Measurements from ENCODE around the gene MYOT. TPM values are rescaled to one million over a fixed set of nuclear protein-coding genes. Genes with fewer than 3 reads are reported as not detected.
"Not testable (repeated sequence)": the region's sequence is repeated elsewhere in the genome, so short reads cannot be mapped to it uniquely, and the experiment has no call there.

Gene MYOT
- polyA plus RNA-seq, 3 donors from 2014 or later = 0.59 TPM; not detected in 2

DNA sequence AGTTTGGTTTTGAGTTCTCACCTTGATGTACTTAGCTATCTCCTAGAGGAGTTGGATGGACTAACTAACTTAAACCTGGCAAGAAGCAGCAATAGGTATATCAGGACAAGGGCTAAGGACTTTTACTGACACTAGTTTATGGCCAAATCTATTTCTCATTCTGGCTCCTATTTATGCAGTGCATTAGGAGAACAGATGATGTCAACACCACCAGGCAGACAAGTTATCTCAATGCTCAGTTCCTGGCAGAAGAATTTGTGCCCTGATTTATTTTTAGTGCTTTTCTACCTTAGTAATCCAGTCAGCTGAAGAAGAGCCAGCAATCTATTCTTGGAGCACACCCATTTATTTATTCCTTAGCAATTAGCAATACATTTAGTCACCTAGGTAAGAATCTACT, 30.7 kb upstream of the MYOT start:
- H3K4me1 Mint-ChIP-seq = no peaks in the 10 kb centered on the region
- H3K27ac Mint-ChIP-seq = no peak overlapping the region
- no peaks in the 10 kb centered on the region for H3K27me3 Mint-ChIP-seq (ENCODE audit: low read depth in 3 of 3)
- no peak for DNase-seq
- no peaks in the 10 kb centered on the region for H3K9me3 Mint-ChIP-seq
- H3K36me3 Mint-ChIP-seq = peaks cover 0 to 4% (median 0%) of the 10 kb centered on the region in 3 donors
- H3K4me3 Mint-ChIP-seq = no peak overlapping the region

- Mint-ChIP-seq H3K9me3 (no peaks in the 10 kb centered on the region), H3K27ac (no peak overlapping the region), H3K36me3 (peaks cover 0 to 4% (median 0%) of the 10 kb centered on the region in 3 donors), H3K4me1 (no peaks in the 10 kb centered on the region), H3K27me3 (ENCODE audit: low read depth in 3 of 3) (no peaks in the 10 kb centered on the region), H3K4me3 (no peak overlapping the region)
- DNase-seq = no peak
These were observed 29.9 kb upstream of the MYOT start for GRCh38 chr5:137837491-137838394.

GRCh38 chr5:137838976-137839375, 28.7 kb upstream of the MYOT start:
- H3K27me3 Mint-ChIP-seq (ENCODE audit: low read depth in 3 of 3) = no peaks in the 10 kb centered on the region
- no peak overlapping the region for H3K4me3 Mint-ChIP-seq
- peaks cover 0 to 4% (median 0%) of the 10 kb centered on the region in 3 donors for H3K36me3 Mint-ChIP-seq
- H3K27ac Mint-ChIP-seq = no peak overlapping the region
- DNase-seq = no peak
- no peaks in the 10 kb centered on the region for H3K9me3 Mint-ChIP-seq
- no peaks in the 10 kb centered on the region for H3K4me1 Mint-ChIP-seq

GRCh38 chr5:137842296-137842695, 25.4 kb upstream of the MYOT start:
- H3K36me3 Mint-ChIP-seq = peaks cover 9 to 17% (median 16%) of the 10 kb centered on the region in 3 donors
- no peaks in the 10 kb centered on the region for H3K27me3 Mint-ChIP-seq (ENCODE audit: low read depth in 3 of 3)
- no peak overlapping the region for H3K4me3 Mint-ChIP-seq
- no peak for DNase-seq
- H3K27ac Mint-ChIP-seq = no peak overlapping the region
- H3K9me3 Mint-ChIP-seq = no peaks in the 10 kb centered on the region
- H3K4me1 Mint-ChIP-seq = no peaks in the 10 kb centered on the region

- Mint-ChIP-seq H3K4me1 (no peaks in the 10 kb centered on the region), H3K36me3 (peaks cover 9 to 20% (median 16%) of the 10 kb centered on the region in 3 donors), H3K27me3 (ENCODE audit: low read depth in 3 of 3) (no peaks in the 10 kb centered on the region), H3K9me3 (no peaks in the 10 kb centered on the region), H3K4me3 (no peak overlapping the region), H3K27ac (no peak overlapping the region)
- no peak for DNase-seq
These were observed 23.9 kb upstream of the MYOT start for GRCh38 chr5:137843676-137844299.

DNA sequence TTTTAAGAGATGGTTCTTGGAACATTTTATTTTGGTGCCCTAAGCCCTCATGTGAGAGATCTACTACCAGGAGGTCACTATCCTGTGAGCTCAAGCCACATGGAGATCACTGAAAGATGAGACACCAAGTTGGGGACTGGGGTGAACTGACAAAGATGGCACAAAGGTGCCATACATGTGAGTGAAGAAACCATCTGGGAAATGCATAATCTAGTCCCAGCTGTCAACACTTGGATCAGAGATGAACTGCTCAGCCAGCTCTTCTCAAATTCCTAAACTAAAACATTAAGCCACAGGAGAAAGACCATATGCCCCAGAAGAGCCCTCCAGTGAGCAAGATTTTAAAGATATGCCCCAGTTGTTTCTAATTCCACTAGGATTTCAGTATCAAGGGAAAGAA, 22.2 kb upstream of the MYOT start:
- no peak overlapping the region for H3K27ac Mint-ChIP-seq
- H3K4me1 Mint-ChIP-seq = no peaks in the 10 kb centered on the region
- no peaks in the 10 kb centered on the region for H3K9me3 Mint-ChIP-seq
- no peaks in the 10 kb centered on the region for H3K27me3 Mint-ChIP-seq (ENCODE audit: low read depth in 3 of 3)
- DNase-seq = no peak
- peaks cover 9 to 20% (median 16%) of the 10 kb centered on the region in 3 donors for H3K36me3 Mint-ChIP-seq
- H3K4me3 Mint-ChIP-seq = no peak overlapping the region

DNA sequence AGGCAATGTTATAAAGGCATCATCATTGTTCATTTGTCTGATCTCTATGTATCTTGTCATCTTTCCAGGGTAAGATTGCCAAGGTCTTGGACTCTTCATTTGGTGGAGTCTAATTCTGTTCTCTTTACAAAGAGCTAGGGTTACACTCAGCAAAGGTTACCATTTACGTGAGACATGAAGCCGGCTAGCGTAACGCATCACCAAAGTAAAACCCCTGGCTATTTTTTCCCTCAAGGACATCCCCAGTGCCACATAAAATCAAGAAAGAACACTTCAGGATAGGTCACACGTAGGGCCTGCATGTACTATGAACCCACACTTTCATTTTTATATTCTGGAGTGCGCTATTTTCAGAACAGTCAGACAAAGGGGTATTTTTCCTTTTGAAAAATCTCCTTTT, 20.0 kb upstream of the MYOT start:
- H3K36me3 Mint-ChIP-seq = peaks cover 13 to 26% (median 20%) of the 10 kb centered on the region in 3 donors
- H3K4me3 Mint-ChIP-seq = no peak overlapping the region
- DNase-seq = no peak
- H3K4me1 Mint-ChIP-seq = no peaks in the 10 kb centered on the region
- no peaks in the 10 kb centered on the region for H3K9me3 Mint-ChIP-seq
- no peaks in the 10 kb centered on the region for H3K27me3 Mint-ChIP-seq (ENCODE audit: low read depth in 3 of 3)
- no peak overlapping the region for H3K27ac Mint-ChIP-seq

DNA sequence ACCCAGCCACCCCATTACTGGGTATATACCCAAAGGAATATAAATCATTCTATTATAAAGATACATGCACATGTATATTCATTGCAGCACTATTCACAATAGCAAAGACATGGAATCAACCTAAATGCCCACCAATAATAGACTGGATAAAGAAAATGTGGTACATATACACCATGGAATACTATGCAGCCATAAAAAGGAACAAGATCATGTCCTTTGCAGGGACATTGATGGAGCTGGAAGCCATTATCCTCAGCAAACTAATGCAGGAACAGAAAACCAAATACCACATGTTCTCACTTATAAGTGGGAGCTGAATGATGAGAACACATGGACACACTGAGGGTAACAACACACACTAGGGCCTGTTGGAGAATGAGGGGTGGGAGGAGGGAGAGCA, 14.5 kb upstream of the MYOT start:
- peaks cover 6 to 18% of the 10 kb centered on the region in 2 donors for H3K4me1 Mint-ChIP-seq
- H3K27me3 Mint-ChIP-seq (ENCODE audit: low read depth in 3 of 3); H3K27ac Mint-ChIP-seq; DNase-seq; H3K9me3 Mint-ChIP-seq; H3K4me3 Mint-ChIP-seq: not testable (repeated sequence)
- H3K36me3 Mint-ChIP-seq = peaks cover 7 to 13% (median 10%) of the 10 kb centered on the region in 3 donors

DNA sequence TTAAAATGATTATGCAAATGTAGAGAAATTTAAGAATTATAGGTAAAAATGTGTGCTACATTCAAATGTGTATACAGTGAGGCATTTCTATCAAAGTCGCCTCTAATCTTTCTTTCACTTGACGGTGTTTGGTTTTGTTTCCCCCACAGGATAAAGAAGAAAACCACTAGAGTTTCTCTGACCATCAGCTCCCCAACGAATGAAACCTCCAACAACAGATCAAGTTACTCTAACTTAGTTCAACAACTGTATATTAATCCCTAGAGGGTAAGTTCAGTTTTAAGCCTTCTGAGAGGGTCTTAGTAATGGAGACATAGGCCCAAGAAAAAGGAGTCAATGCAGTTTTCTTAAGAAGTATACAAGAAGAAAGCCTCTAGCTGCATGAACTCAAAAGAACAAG, 11.5 kb upstream of the MYOT start:
- Mint-ChIP-seq H3K27ac (no peak overlapping the region), H3K4me3 (peak overlapping the region in 1 of 5 donors; percentile 36), H3K36me3 (peaks cover 7 to 9% (median 7%) of the 10 kb centered on the region in 3 donors), H3K27me3 (ENCODE audit: low read depth in 3 of 3) (no peaks in the 10 kb centered on the region), H3K4me1 (peaks cover 8 to 24% of the 10 kb centered on the region in 2 donors), H3K9me3 (peaks cover 0 to 2% (median 0%) of the 10 kb centered on the region in 6 donors)
- no peak for DNase-seq

- Mint-ChIP-seq H3K27ac (no peak overlapping the region), H3K4me3 (no peak overlapping the region), H3K9me3 (peaks cover 0 to 2% (median 0%) of the 10 kb centered on the region in 6 donors)
These were observed 10.5 kb upstream of the MYOT start for GRCh38 chr5:137856916-137857862.

DNA sequence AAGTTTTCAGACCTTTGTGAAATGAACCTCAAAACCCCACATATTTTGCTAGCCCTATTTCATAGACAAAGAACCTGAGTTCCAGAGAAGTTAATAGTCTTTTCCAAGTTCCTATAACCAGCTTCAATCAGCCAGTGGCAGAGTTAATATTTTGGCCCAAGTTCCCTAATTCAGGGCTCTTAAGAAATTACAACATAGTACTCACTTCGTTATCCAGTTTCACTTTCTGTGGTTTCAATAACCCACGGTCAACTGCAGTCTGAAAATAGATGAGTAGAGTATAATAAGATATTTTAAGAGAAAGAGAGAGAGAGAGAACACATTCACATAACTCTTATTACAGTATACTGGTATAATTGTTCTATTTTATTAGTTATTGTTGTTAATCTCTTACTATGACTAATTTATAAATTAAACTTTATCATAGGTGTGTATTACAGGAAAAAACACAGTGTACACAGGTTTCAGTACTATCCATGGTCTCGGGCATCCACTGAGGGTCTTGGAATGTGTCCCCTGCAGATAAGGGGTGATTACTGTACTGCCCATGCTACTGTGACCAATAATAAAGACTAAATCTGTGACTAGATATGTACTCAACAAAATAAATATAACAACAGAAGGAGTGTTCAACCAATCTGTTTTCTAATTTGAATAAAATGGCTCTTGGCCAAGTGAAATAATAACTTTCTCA, 9.3 kb upstream of the MYOT start:
- Mint-ChIP-seq H3K27ac (peak overlapping the region in 2 of 6 donors; percentile 52 to 61), H3K4me1 (peaks cover 8 to 24% of the 10 kb centered on the region in 2 donors), H3K27me3 (ENCODE audit: low read depth in 3 of 3) (no peaks in the 10 kb centered on the region), H3K4me3 (peak overlapping the region; percentile 49 to 81 (median 69)), H3K9me3 (peaks cover 0 to 1% (median 0%) of the 10 kb centered on the region in 6 donors), H3K36me3 (peaks cover 3 to 7% (median 3%) of the 10 kb centered on the region in 3 donors)
- peak in 2 of 3 donors; percentile 1 to 8 for DNase-seq

More at GRCh38 chr5:137856916-137857862, 10.5 kb upstream of the MYOT start:
- Mint-ChIP-seq H3K4me1 (peaks cover 8 to 24% of the 10 kb centered on the region in 2 donors), H3K27me3 (ENCODE audit: low read depth in 3 of 3) (no peaks in the 10 kb centered on the region), H3K36me3 (peaks cover 7 to 9% (median 7%) of the 10 kb centered on the region in 3 donors)
- no peak for DNase-seq

- Mint-ChIP-seq H3K36me3 (peaks cover 3 to 5% (median 3%) of the 10 kb centered on the region in 3 donors), H3K4me3 (no peak overlapping the region), H3K27ac (no peak overlapping the region), H3K27me3 (ENCODE audit: low read depth in 3 of 3) (no peaks in the 10 kb centered on the region), H3K4me1 (peaks cover 8 to 24% of the 10 kb centered on the region in 2 donors), H3K9me3 (no peaks in the 10 kb centered on the region)
- DNase-seq = no peak
These were observed 8.7 kb upstream of the MYOT start for GRCh38 chr5:137858954-137859353.

DNA sequence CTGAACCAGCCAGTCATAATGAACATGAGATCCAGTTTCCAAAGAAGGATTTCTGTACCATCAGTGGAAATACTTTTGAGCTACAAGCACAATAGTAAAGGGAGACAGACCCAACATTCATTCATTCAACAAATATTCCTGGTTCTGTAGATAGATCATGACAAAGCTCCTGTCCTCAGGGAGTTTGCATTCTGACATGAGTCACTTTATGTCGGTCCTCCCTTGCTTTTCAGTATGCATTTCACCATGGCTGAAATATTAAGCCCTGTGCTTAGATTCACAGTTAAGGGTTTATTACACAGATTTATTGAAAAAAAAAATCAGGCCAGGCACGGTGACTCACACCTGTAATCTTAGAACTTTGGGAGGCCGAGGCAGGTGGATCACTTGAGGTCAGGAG, 5.4 kb upstream of the MYOT start:
- H3K4me1 Mint-ChIP-seq = peaks cover 6 to 13% of the 10 kb centered on the region in 2 donors

More for the DNA sequence above, 5.4 kb upstream of the MYOT start:
- no peak overlapping the region for H3K4me3 Mint-ChIP-seq
- DNase-seq = no peak
- H3K36me3 Mint-ChIP-seq = no peaks in the 10 kb centered on the region
- no peaks in the 10 kb centered on the region for H3K27me3 Mint-ChIP-seq (ENCODE audit: low read depth in 3 of 3)
- no peak overlapping the region for H3K27ac Mint-ChIP-seq
- H3K9me3 Mint-ChIP-seq = no peaks in the 10 kb centered on the region

Measured in immature natural killer cell (primary cell).